ENCODE measurements around the gene LAG3.
A peak's percentile ranks its signal among the peaks of the same experiment; 100 is the strongest.

The LAG3 gene

DNA sequence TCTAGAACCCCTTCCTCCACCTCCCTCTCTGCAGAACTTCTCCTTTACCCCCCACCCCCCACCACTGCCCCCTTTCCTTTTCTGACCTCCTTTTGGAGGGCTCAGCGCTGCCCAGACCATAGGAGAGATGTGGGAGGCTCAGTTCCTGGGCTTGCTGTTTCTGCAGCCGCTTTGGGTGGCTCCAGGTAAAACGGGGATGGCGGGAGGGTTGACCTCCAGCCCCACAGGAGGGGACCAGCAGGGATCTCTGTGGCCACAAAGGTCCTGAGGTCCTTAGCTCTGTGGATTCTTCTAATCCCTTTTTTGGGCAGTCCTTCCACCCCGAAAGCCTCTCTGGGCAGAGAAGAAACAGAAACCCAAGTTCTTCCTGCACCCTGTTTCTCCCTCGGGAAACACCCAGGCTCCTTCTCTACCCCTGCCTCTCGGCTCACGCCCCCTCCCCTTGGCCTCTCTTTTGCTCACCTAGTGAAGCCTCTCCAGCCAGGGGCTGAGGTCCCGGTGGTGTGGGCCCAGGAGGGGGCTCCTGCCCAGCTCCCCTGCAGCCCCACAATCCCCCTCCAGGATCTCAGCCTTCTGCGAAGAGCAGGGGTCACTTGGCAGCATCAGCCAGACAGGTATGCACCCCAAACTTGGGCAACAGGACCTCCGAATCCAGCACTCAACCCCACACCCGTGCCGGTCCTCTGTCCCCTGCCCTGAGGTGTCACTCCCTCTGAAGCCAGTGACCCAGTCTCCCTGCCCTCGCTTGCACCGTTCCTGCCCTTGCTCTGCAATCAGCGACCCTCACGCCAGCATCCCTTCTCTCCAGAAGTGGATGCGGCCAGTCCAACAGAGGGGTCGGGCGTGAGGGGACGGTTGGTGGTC lies 638 bp downstream of the LAG3 start:
- DNase-seq, result no peak

DNA sequence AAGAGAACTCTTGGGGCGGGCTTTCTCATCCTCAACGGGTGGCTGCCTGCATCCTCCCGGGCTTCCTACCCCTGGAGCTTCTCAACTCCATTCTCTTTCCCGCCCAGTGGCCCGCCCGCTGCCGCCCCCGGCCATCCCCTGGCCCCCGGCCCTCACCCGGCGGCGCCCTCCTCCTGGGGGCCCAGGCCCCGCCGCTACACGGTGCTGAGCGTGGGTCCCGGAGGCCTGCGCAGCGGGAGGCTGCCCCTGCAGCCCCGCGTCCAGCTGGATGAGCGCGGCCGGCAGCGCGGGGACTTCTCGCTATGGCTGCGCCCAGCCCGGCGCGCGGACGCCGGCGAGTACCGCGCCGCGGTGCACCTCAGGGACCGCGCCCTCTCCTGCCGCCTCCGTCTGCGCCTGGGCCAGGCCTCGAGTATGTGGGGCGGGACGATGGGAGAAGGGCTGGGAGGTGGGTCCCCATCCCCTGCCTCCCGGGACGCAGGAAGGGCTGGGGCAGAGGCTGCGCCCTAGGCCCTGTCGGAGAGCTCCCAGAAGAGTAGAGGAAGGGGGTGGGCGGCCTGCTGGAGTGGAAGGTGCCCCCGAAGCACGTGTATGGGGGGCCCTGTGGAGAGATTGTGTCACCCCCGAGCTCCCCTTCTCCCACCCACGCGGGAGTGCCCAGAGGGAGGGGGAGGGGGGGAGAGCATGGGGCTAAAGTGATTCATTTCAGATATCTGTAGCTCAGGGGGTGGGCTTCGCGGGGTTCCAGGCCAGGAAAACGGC lies 1.5 kb downstream of the LAG3 start:
- DNase-seq, result no peak

DNA sequence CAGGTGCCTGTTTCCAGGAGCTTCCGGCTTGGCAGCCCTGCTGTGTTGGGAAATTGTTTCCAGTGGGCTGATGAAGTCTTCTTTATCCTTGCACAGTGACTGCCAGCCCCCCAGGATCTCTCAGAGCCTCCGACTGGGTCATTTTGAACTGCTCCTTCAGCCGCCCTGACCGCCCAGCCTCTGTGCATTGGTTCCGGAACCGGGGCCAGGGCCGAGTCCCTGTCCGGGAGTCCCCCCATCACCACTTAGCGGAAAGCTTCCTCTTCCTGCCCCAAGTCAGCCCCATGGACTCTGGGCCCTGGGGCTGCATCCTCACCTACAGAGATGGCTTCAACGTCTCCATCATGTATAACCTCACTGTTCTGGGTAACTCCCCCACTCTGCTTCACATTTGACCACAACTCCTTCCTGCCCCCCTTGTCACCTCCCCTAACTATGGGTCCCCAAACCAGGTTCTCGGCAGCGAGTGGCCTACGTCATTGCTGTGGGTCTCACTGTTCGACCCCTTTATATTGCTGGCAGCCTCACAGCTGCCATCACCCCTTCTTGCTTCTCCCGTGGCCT lies 2.3 kb downstream of the LAG3 start:
- no peak for DNase-seq

DNA sequence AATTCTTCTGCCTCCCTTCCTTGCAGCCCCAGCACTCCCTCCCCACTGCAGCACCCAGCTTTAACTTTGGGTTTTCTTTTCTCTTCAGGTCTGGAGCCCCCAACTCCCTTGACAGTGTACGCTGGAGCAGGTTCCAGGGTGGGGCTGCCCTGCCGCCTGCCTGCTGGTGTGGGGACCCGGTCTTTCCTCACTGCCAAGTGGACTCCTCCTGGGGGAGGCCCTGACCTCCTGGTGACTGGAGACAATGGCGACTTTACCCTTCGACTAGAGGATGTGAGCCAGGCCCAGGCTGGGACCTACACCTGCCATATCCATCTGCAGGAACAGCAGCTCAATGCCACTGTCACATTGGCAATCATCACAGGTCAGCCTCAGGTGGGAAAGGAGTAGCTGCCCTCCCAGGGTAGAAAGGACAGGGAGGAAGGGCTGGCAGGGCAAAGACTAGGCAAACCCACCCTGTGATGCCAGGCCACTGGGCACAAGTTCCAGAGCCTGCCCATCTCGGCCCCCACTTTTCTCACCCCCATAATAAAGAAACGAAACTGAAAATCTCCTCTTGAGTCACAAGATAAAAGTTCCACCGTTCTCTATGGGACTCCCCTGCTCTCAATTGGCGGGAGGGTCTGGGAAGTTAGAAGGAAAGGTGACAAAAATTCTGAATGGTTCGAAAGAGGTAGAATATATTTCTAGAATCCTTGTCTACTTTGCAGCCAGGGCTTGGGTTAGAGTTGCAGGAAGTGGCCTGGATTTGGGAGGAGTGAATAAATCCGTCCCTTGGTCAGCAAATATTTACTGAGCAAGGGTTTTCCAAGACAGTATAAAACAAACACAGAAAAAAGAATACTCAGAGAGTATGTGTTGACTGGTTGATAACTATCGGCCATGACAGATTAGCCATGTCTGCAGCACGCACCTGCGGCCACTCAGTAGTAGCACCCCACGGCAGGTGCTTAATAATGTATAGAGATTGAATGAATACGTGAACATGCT lies 3.2 kb downstream of the LAG3 start:
- DNase-seq, result no peak

DNA sequence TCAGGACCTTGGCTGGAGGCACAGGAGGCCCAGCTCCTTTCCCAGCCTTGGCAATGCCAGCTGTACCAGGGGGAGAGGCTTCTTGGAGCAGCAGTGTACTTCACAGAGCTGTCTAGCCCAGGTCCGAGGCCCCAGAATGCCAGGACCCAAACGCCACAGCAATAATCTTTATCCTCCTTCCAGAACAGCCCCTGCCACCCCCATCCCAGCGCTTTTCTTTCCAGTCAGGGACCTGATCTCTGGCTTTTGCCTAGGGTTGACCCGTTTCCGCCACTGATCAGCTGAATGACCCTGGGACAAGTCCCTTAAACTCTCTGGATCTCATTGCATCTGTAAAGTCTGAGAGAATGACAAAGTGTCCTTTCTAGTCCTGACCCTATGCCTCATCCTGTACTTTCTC lies 5.1 kb downstream of the LAG3 start:
- no peak for DNase-seq

DNA sequence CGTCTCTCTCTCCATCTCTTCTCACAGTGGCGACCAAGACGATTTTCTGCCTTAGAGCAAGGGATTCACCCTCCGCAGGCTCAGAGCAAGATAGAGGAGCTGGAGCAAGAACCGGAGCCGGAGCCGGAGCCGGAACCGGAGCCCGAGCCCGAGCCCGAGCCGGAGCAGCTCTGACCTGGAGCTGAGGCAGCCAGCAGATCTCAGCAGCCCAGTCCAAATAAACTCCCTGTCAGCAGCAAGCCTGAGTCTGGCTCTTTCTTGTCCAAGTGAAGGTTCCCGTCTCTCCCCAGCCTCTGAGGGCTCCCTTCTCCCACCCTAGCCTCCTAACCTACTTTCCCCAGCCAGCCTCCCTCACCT lies 5.9 kb downstream of the LAG3 start:
- no peak for DNase-seq

DNA sequence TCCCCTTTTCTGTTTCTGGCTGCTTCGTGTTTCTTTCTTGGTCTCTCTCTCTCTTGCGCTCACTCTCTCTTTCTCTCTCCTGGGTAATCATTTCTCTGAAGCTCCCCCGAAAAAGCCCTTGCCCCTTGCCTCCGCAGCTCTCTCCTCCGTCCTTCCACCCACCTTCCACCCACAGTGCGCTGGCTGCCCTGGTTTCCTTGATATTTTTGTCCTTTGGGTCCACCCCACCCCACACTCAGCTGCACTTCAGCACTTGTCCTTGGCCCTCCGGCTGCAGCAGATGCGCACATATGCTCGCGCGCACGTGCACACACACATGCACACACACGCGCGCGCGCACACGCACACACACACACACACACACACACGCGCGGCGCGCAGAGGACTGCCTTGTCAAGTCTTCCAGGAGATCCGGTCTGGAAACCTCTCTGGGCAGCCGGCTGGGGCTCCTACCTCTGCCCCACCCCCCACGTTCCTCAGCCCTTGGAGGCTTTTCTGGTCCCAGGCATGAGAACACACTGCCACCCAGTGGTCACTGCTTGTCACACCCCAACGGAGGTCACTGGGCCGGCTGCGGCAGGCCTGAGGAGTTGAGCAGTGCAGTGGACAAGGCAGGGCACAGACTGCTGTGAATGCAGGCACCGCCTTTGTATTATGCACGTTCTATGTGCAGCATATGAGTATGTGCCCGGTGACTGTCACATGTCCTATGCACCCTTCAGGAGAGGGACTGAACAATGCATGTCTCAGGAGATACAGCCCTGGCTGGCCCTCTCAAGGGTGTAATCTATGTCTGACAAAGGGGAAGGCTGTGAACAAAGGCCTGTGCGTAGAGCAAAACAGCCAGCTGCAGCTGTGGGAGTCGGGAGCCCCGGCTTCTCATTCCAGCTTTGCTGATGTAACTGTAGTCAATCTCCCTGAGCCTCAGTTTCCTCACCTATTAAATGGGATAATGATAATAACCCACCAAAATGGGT lies 6.5 kb downstream of the LAG3 start:
- peak; percentile 88 for DNase-seq

DNA sequence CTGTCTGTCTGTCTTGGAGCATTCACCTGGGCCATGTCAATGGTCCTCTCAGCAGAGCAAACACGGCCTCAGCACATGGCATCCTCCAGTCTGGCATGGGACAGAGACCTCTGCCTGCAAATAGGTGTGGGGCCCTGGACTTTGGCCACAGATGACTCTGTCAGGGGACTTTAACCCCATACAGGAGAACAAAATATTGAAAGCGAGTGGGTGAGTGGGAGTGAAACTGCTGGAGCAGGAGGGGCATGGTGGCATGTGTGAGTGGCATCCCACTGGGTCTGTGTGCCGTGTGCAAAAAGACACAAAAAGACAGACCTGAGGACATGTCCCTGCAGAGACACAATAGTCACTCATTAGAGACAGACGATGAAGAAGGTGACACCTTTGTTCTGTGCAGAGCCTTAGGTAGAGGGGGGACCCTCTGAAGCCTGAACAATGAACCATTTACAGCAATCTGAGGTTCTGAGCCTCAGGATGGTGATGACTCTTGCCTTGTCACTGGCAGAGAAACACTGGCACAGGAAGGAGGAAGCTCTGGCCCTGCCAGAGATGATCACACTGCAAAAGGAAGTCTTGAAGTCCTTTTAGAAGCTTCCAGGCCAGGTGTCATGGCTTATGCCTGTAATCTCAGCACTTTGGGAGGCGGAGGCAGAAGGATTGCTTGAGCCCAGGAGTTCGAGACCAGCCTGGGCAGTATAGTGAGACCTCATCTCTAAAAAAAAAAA lies 7.5 kb downstream of the LAG3 start:
- DNase-seq, result no peak

DNA sequence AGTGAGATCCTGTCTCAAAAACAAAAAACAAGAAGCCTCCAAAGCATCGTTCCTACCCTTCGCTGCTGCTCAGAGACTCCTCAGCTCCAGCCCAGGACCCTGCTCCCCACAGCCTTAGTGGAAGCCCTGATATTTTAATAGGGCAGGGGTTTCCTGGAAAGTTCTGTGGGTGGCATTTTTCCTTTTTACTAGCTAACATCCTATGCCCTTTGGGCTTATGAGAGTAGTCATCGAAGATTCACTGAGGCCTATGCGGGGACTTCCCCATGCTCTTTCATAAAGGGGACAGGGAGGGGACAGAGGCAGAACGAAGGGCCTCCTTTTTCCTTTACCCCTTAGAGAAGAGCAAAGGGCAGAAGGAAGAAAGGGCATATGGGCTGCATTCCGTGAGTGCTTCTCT lies 8.3 kb downstream of the LAG3 start:
- DNase-seq, result no peak

DNA sequence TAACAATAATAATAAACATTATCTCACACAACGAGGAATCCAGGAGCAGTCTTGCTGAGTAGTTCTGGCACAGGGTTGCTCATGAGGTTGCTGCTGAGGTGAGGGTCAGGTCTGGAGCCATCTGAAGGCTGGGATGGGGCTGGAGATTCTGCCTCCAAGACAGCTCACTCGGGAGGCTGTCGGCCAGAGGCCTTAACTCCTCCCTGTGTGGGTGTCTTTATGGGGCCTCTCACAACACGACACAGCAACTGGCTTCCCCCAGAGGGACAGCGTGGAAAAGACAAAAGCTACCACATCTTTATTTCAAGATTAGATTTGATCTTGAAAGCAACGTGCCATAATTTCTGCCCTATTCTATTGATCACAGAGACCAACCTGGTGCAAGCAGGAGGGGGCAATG lies 9.8 kb downstream of the LAG3 start:
- DNase-seq, result no peak

DNA sequence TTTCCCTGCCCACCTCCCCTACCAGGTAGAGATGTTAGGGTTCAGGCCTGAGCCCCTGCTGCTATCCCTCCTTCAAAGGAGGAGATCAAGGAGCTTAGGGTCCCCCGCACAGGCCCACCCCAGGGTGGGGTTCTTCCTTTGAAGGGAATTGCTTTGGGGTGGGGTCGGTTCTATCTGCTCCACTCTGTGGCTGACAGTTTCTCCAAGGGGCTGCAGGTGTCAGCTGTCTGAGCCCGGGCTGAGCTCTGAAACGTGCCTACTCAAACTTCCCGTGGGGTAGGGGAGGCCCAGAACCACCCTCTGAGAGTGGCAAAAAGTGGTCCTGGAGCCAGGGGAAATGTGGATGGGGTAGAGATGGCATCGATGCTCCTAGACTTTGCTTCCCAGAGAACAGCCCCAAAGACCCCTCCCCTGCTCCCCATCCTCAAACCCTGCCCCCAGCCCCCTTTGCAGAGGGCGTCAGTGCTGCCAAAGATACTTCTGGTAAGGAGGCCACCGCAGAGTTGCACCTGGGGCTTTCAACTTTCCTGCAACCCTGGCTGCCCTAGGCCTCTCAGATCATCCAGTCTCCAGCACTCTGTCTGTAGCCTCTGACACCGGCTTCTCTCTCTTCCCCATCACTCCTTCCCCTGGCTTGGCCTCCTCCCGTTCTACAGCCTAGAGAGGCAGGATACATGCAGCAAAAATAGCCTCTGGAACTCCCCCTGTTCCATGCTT lies 10.7 kb downstream of the LAG3 start:
- no peak for DNase-seq

DNA sequence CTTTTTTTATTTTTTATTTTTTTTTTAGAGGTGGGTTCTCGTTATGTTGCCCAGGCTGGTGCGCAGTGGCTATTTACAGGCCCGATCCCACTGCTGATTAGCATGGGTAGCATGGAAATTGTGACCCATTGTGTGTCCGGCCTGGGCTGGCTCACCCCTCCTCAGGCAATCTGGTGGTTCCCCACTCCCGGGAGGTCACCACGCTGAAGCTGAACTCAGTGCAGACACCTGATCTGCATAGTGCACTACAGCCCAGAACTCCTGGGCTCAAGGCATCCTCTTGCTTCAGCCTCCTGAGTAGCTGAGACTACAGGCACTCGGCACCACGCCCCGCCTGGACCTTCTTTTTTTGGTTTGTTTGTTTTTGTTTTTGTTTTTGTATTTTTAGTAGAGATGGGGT lies 11.5 kb downstream of the LAG3 start:
- DNase-seq, result no peak

DNA sequence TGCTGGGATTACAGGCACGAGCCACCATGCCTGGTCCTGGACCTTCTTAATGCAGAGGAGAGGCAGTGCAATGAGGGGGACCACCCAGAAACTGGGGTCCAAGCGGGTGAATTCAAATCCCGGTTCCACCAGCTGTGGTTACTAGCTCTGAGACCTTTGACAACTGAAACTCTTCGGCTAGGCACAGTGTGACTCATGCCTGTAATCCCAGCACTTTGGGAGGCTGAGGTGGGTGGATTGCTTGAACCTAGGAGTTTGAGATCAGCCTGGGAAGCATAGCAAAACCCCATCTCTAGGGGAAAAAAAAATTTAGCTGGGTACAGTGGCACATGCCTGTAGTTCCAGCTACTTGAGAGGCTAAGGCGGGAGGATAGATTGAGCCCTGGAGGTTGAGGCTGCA lies 12.0 kb downstream of the LAG3 start:
- no peak for DNase-seq

DNA sequence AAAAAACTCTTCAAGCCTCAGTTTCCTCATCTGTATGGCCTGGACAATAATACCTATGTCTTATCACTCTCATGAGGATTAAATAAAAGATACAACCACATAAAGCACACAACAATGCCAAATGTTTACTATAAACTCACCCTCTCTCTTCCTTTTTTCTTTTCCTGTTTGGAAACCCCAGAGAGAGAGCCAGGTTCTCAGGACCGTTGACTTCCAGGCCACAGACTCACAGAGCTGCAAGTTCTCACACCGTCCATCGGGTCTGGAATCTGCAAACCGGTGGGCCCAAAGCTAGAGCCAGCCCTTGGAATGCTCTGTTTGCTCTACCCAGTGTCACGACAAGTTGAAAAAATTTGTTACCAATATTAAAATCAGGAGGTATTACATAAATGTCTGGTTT lies 12.4 kb downstream of the LAG3 start:
- no peak for DNase-seq

DNA sequence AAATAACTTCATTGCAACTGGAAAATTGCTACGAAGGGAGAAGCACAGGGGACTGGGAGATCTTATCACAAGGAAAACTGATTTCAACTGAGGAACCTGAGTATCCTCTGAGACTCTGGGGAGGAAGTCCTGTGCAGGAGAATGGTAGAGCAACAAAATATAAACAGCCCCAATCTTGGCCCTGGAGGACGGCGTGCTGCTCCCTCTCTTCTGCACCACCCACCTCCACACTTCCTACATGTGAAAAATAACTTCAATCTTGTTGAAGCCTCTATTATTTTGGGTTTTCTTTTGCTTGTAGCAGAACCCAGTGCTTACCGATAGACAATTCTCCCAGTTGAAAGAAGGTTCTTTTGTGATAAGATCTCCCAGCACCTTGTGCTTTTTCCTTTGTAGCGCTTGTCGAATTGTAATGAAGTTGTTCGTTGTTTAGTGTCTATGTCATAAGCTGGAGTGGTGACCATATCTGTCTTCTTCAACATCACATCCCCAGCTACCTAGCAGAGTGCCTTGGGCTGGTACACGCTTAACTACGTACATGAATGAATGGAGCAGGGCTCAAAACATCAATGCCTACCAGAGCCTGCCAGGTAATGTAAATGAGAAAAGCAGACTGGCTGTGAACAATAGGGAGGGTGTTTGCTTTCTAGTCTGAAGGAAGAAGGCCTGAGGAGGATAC lies 14.2 kb downstream of the LAG3 start:
- DNase-seq, result no peak

DNA sequence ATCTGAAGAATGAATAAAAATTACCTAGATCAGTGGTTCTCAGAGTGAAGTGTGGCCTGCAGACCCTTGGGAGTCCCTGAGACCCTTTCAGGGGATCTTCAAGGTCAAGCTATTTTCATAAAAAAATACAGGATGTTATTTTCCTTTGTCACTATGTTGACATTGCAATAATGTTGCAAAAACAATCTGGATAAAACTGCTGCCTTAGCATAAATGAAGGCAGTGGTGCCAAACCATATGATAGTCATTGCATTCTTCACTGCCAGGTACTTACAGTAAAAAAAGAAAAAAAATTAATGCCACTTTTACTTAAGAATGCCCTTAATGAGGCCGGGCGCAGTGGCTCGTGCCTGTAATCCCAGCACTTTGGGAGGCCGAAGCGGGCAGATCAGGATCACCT lies 15.0 kb downstream of the LAG3 start:
- no peak for DNase-seq

DNA sequence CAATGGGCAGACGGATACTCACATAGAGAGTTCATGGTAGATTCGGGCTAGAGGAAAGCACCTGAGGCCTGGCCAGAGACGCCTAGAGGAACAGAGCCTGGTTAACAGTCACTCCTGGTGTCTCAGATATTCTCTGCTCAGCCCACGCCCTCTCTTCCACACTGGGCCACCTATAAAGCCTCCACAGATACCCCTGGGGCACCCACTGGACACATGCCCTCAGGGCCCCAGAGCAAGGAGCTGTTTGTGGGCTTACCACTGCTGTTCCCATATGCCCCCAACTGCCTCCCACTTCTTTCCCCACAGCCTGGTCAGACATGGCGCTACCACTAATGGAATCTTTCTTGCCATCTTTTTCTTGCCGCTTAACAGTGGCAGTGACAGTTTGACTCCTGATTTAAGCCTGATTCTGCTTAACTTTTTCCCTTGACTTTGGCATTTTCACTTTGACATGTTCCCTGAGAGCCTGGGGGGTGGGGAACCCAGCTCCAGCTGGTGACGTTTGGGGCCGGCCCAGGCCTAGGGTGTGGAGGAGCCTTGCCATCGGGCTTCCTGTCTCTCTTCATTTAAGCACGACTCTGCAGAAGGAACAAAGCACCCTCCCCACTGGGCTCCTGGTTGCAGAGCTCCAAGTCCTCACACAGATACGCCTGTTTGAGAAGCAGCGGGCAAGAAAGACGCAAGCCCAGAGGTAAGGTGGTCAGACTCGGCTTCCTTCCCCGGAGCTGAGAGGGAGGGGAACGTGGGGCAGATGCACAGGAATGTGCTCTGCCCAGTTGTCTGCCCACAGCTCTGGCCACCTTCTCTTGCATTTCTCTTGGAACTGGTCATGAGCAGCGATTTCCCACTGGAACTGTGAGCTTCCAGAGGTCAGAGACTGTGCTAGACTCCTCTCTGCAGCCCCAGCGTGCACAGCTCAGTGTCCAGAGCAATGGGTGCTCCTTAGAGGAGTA lies 16.9 kb downstream of the LAG3 start, which contains the start of gene CD4:
Gene CD4 (plus strand): TSS at position 557 of the 953 bp plus-strand sequence. CDS start 10,611 bp downstream, outside the sequence.
- no peak for DNase-seq

DNA sequence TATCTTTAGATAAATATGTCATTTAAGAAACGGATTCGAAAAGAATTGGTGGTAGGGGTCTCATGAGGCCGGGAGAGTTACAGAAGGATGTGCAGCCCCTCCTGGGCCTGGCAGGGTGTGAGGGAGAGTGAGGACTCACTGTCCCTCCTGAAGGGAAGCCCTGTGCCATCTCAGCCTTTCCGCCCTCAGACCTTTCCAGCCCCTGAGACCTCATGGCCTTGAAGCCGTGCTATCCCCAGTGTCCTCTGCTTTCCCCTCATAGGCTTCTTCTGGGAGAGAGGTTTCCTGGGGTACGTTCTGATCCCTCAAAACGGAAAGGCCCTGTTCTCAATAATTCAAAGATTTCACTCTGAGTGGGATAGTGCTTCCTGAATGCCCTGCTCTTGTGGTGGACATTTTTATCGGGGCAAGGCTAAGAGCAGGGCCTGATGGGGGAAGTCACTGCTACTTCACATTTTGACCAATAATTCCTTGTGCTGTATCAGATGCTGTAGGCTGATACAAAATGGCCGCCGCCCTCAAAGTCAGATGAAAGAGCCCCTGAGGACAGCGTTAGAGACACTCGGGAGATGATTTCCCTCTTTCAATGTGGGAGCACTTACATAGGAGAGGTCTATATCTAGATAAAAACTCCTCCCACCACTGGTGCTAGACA lies 18.3 kb downstream of the LAG3 start:
- DNase-seq, result no peak

Measured in NCI-H1694 treated with DMSO at 0.1 percent for 48 hours (cell line).